C4-2B (cell line): ENCODE data around the gene QRFP.

Experiments
- H3K27ac ChIP-seq: fragments of 450-650 bp; 2 replicates; pipeline ENCODE4 v1.5.1; 2017
- ZFX ChIP-seq: fragments of 450-650 bp; IDR thresholded peaks from 2 replicates; pipeline ENCODE4 v1.6.1; 2017
- TF ChIP-seq, protein P1 (sequence below): fragments of 450-650 bp; conservative IDR thresholded peaks from 2 replicates; pipeline ENCODE4 v1.5.1; 2017; ENCODE audit warnings: mild to moderate bottlenecking

Gene QRFP

GRCh38 chr9:130892477-130893304 lies 3.9 kb downstream of the QRFP start:
- H3K27ac ChIP-seq: peak overlapping the region; percentile 70
- TF ChIP-seq, protein P1, sequence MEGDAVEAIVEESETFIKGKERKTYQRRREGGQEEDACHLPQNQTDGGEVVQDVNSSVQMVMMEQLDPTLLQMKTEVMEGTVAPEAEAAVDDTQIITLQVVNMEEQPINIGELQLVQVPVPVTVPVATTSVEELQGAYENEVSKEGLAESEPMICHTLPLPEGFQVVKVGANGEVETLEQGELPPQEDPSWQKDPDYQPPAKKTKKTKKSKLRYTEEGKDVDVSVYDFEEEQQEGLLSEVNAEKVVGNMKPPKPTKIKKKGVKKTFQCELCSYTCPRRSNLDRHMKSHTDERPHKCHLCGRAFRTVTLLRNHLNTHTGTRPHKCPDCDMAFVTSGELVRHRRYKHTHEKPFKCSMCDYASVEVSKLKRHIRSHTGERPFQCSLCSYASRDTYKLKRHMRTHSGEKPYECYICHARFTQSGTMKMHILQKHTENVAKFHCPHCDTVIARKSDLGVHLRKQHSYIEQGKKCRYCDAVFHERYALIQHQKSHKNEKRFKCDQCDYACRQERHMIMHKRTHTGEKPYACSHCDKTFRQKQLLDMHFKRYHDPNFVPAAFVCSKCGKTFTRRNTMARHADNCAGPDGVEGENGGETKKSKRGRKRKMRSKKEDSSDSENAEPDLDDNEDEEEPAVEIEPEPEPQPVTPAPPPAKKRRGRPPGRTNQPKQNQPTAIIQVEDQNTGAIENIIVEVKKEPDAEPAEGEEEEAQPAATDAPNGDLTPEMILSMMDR: no peak
- TF ChIP-seq ZFX: no peak

- TF ChIP-seq ZFX: no peak
- TF ChIP-seq, protein P1: no peak
- H3K27ac ChIP-seq: no peak overlapping the region
Measured at GRCh38 chr9:130891688-130892476, 4.7 kb downstream of the QRFP start.

DNA sequence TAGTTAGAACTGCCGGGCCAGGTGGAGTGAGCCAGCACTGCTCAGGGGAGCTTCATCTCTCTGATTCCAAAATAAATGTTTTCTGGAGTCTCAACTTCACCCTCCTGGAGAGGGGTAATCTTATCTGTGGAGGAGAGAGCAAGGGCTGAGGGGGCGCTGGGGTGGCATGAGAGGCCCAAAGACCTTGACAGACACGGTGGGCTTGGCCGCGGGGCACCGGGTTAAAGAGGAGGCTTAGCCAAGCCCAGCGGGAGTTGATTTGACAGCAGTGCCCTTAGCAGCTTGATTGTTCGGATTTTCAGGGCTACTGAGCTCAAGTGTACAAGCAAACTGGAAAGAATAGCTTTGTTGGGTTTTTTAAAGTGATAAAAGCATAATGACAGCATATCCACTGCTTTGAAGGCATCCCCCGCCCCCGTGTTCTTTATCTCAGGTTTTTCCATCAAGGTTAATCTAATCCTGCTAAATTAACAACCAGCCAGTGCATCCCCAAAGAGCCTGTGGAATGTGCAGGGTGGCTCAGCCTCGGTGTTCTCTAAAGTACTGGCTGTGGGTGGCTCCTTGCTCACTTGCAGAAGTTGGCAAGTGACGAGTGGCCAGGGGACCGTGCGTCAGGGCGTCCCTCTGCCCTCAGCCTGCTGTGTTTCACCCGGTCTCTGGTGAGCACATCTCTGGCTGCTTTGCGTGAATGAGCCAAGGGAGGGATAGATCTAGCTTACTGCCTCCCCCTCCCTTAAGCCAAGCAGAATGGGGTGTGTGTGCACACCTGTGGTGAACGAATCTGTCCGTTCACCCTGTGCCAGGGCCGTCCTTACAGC lies 5.5 kb downstream of the QRFP start:
- H3K27ac ChIP-seq: no peak overlapping the region
- TF ChIP-seq ZFX: no peak
- TF ChIP-seq, protein P1: no peak

DNA sequence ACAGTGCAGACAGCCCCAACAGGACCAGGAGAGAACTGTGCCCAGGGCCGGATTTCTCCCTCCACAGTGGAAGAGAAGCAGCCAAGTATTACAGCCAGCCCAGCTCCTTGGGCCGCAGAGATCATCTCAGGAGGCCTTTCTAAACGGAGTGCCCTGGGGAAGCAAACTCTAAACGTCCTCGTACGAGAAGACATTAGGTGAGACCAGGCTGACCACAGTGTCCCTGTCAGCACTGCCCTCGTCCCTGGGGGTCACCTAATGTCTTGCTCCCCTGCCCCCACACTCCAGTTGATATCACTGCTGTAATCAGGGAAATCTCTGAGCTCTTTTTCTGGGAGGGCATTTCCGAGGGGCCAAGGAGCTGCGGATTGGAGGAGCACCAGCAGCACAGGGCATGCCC lies 6.5 kb downstream of the QRFP start:
- TF ChIP-seq ZFX: no peak
- TF ChIP-seq, protein P1: no peak
- no peak overlapping the region for H3K27ac ChIP-seq

DNA sequence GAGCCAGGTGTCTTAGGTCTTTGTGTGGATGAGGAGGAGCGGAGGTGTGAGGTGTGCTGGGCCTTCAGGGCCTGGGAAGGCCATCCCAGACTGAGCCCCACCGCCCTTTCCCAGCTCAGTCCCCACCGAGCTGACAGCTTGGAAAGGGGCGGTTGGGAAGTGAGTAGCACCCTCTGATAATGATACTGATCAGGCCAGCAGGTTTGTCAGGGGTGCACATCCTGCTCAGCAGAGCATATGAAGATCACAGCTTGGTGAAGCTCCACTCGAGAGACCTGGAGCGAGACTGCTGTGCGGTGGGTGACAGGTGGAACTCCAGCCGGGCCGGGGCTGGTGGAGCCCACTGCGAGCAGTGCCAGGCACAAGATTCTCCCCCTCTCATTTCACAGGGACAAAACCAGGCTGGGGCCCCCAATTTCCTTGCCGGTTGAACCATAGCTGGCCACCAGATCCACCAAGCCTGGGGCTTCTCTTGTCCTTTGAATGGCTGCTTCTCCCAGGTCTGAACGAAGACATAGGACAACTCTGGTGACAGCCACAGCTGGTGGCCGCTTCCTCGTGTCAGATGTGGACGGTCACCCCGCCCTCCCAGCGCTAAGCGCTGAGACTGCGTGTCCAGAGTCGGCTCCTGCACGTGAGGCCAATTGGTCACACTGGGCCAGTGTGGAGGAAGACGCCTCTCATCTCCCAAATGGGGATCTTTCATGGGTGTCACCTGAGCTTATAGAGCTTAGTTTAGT lies 8.3 kb downstream of the QRFP start:
- no peak overlapping the region for H3K27ac ChIP-seq
- TF ChIP-seq ZFX: no peak
- TF ChIP-seq, protein P1: no peak

GRCh38 chr9:130887494-130888144 lies 9.0 kb downstream of the QRFP start:
- no peak for TF ChIP-seq ZFX
- TF ChIP-seq, protein P1: no peak

More at GRCh38 chr9:130887494-130888144, 9.0 kb downstream of the QRFP start:
- no peak overlapping the region for H3K27ac ChIP-seq
